Measurements from ENCODE around the gene IGF2BP3. TPM values are rescaled to one million over a fixed set of nuclear protein-coding genes. Genes with fewer than 3 reads are reported as not detected.
A peak's percentile ranks its signal among the peaks of the same experiment; 100 is the strongest.

The IGF2BP3 gene
- polyA plus RNA-seq, 4 donors = 0.75 to 66.3 TPM; not detected in 2

DNA sequence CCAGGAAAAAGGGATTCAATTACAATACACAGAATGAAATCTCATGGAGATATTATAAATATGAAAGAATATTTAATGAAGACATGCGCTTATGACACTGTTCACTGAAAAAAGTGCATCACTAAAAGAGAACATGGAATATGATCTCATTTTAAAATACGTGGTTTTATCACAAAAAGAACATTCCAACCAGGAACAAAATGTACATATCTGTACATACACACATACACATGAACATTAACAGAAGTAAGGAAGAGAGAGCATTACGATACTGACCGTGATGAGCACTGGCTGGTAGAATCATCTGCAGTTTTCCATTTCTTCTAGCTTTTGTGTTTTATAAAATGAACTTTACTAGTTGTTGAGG is 39.4 kb downstream of the IGF2BP3 start:
- no peak for FAIRE-seq
- H3K27ac ChIP-seq (ENCODE audit: low read depth in 1 of 3, low read length in 2 of 3) = peak overlapping the region in 1 of 3 donors; percentile 13
- 78 to 86% (median 86%) methylated on average over 4 of the region's 4 CpGs for WGBS, 3 donors

DNA sequence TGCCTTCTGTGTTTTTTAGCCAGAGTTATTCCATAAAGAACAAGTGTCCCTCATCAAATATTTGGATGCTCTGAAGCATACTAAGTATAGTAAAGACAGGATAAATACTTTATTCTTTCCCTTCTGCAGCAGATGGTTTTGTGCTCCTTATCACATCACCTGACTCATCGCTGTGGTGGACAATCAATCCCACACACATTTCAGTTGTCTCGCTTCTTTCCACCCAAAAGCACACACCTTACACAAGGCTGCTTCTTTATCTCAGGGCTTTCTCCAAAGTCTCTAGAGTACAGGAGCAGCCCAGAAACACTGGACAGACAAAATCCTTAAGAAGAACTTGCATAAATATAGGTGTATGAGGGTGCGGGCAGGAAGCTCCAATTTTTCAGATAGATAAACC is 43.4 kb downstream of the IGF2BP3 start:
- peaks cover 0 to 5% (median 0%) of the 10 kb centered on the region in 3 donors for H3K36me3 ChIP-seq (ENCODE audit: control insufficient read depth in 3 of 3, insufficient read depth in 2 of 3, low read depth in 1 of 3, low read length in 3 of 3)
- H3K9me3 ChIP-seq (ENCODE audit: control insufficient read depth in 2 of 2, insufficient read depth in 1 of 2, low read depth in 1 of 2, low read length in 1 of 2) = no peaks in the 10 kb centered on the region
- H3K27me3 ChIP-seq (ENCODE audit: control insufficient read depth in 3 of 3, insufficient read depth in 3 of 3, low read length in 3 of 3) = no peaks in the 10 kb centered on the region
- WGBS, 3 donors = 83 to 87% (median 85%) methylated on average over 3 of the region's 3 CpGs
- FAIRE-seq (no peak), DNase-seq (no peak)
- H3K4me3 ChIP-seq (ENCODE audit: low read depth in 1 of 3, low read length in 3 of 3) = no peak overlapping the region
- H3K4me1 ChIP-seq (ENCODE audit: control insufficient read depth in 3 of 3, insufficient read depth in 2 of 3, low read depth in 1 of 3, low read length in 2 of 3) = peaks cover 0 to 14% (median 0%) of the 10 kb centered on the region in 3 donors
- H3K27ac ChIP-seq (ENCODE audit: low read depth in 1 of 3, low read length in 2 of 3) = no peak overlapping the region

More for the DNA sequence above, 39.4 kb downstream of the IGF2BP3 start:
- no peak overlapping the region for H3K4me3 ChIP-seq (ENCODE audit: low read depth in 1 of 3, low read length in 3 of 3)
- H3K36me3 ChIP-seq (ENCODE audit: control insufficient read depth in 3 of 3, insufficient read depth in 2 of 3, low read depth in 1 of 3, low read length in 3 of 3) = no peaks in the 10 kb centered on the region
- H3K9me3 ChIP-seq (ENCODE audit: control insufficient read depth in 2 of 2, insufficient read depth in 1 of 2, low read depth in 1 of 2, low read length in 1 of 2) = no peaks in the 10 kb centered on the region
- H3K4me1 ChIP-seq (ENCODE audit: control insufficient read depth in 3 of 3, insufficient read depth in 2 of 3, low read depth in 1 of 3, low read length in 2 of 3) = peaks cover 0 to 10% (median 0%) of the 10 kb centered on the region in 3 donors
- no peak for DNase-seq
- no peaks in the 10 kb centered on the region for H3K27me3 ChIP-seq (ENCODE audit: control insufficient read depth in 3 of 3, insufficient read depth in 3 of 3, low read length in 3 of 3)

DNA sequence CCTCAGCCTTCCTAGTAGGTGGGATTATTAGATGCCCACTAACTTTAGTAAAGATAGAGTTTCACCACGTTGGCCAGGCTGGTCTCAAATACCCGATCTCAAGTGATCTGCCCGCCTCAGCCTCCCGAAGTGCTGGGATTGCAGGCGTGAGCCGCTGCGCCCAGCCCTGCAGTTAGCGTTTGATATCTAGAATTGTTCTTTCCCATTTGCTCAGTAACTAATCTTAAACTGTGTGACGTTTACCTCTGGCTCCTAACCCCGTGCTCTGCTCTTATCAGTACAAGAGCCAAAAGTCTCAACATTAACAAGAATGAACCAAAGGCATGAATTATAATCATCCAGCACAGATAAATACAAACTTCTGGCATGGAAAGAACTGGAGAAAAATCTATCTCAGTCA is 47.4 kb downstream of the IGF2BP3 start:
- FAIRE-seq = no peak
- no peak overlapping the region for H3K27ac ChIP-seq (ENCODE audit: low read depth in 1 of 3, low read length in 2 of 3)
- H3K36me3 ChIP-seq (ENCODE audit: control insufficient read depth in 3 of 3, insufficient read depth in 2 of 3, low read depth in 1 of 3, low read length in 3 of 3) = peaks cover 0 to 9% (median 0%) of the 10 kb centered on the region in 3 donors
- no peaks in the 10 kb centered on the region for H3K27me3 ChIP-seq (ENCODE audit: control insufficient read depth in 3 of 3, insufficient read depth in 3 of 3, low read length in 3 of 3)
- H3K4me3 ChIP-seq (ENCODE audit: low read depth in 1 of 3, low read length in 3 of 3) = no peak overlapping the region
- H3K4me1 ChIP-seq (ENCODE audit: control insufficient read depth in 3 of 3, insufficient read depth in 2 of 3, low read depth in 1 of 3, low read length in 2 of 3) = peaks cover 0 to 7% (median 0%) of the 10 kb centered on the region in 3 donors
- peak; percentile 8 to 46 for DNase-seq
- H3K9me3 ChIP-seq (ENCODE audit: control insufficient read depth in 2 of 2, insufficient read depth in 1 of 2, low read depth in 1 of 2, low read length in 1 of 2) = no peaks in the 10 kb centered on the region
- WGBS, 3 donors = 26 to 55% (median 30%) methylated on average over 10 of the region's 10 CpGs

DNA sequence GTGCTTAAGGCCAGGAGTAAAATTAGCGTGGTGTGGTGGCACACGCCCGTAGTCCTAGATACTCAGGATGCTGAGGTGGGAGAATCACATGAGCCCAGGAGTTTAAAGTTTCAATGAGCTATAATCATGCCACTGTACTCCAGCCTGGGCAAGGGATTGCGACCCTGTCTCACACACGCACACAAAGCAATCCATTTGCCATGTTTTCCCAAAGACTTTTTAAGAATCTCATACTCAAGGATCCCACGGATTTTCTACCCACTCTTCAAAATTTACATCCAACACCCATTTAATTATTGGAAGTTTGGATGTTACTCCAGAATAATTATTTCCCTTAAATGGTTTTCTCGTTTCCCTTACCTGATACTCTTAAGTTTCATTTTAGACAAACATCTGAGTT is 47.9 kb downstream of the IGF2BP3 start:
- Histone ChIP-seq H3K27me3 (ENCODE audit: control insufficient read depth in 3 of 3, insufficient read depth in 3 of 3, low read length in 3 of 3) (no peaks in the 10 kb centered on the region), H3K27ac (ENCODE audit: low read depth in 1 of 3, low read length in 2 of 3) (no peak overlapping the region), H3K36me3 (ENCODE audit: control insufficient read depth in 3 of 3, insufficient read depth in 2 of 3, low read depth in 1 of 3, low read length in 3 of 3) (peaks cover 0 to 9% (median 0%) of the 10 kb centered on the region in 3 donors), H3K9me3 (ENCODE audit: control insufficient read depth in 2 of 2, insufficient read depth in 1 of 2, low read depth in 1 of 2, low read length in 1 of 2) (no peaks in the 10 kb centered on the region), H3K4me3 (ENCODE audit: low read depth in 1 of 3, low read length in 3 of 3) (no peak overlapping the region), H3K4me1 (ENCODE audit: control insufficient read depth in 3 of 3, insufficient read depth in 2 of 3, low read depth in 1 of 3, low read length in 2 of 3) (peaks cover 0 to 7% (median 0%) of the 10 kb centered on the region in 3 donors)
- FAIRE-seq = no peak
- DNase-seq = no peak
- WGBS, 3 donors = 48 to 71% (median 56%) methylated on average over 7 of the region's 7 CpGs

DNA sequence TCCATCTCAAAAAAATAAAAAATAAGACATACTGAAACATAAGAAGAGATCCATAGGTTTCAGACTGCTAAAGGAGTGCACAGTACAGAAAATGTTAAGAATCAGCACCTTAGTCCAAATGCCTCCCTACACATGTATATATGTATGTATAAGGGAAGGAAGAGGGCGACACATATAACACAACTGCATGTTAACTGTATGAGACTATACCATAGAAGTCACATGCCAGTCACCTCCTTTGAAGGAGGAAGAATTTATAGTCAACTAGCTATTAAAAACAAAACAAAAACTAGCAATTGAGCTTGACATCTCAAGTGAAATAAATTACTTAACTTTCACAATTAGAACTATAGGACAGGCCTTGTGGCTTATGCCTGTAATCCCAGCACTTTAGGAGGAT is 50.4 kb downstream of the IGF2BP3 start:
- no peak for FAIRE-seq
- Histone ChIP-seq H3K4me3 (ENCODE audit: low read depth in 1 of 3, low read length in 3 of 3) (no peak overlapping the region), H3K9me3 (ENCODE audit: control insufficient read depth in 2 of 2, insufficient read depth in 1 of 2, low read depth in 1 of 2, low read length in 1 of 2) (no peaks in the 10 kb centered on the region), H3K4me1 (ENCODE audit: control insufficient read depth in 3 of 3, insufficient read depth in 2 of 3, low read depth in 1 of 3, low read length in 2 of 3) (peaks cover 0 to 7% (median 0%) of the 10 kb centered on the region in 3 donors), H3K27ac (ENCODE audit: low read depth in 1 of 3, low read length in 2 of 3) (no peak overlapping the region), H3K27me3 (ENCODE audit: control insufficient read depth in 3 of 3, insufficient read depth in 3 of 3, low read length in 3 of 3) (no peaks in the 10 kb centered on the region), H3K36me3 (ENCODE audit: control insufficient read depth in 3 of 3, insufficient read depth in 2 of 3, low read depth in 1 of 3, low read length in 3 of 3) (peaks cover 0 to 16% (median 0%) of the 10 kb centered on the region in 3 donors)
- 85 to 100% (median 100%) methylated on average over 1 of the region's 1 CpG for WGBS, 3 donors
- DNase-seq = no peak

DNA sequence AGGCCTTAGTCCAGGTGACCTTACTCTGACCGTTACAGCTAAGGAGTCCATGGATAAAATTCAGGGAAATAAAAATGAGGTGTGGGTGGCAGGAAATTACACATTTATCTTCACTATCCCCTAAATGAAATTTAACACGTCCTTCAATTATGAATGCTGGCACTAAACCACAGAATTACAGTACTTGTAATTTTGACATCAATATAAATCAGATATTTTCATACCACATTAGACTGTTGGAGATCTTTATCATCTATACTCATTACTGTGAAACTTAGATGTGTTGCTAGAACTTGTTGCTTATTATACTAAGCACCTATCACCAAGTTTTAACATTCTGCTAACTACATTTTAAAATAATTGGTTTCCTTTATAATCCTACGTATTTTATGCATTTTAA is 51.1 kb downstream of the IGF2BP3 start:
- Histone ChIP-seq H3K36me3 (ENCODE audit: control insufficient read depth in 3 of 3, insufficient read depth in 2 of 3, low read depth in 1 of 3, low read length in 3 of 3) (peaks cover 0 to 17% (median 0%) of the 10 kb centered on the region in 3 donors), H3K9me3 (ENCODE audit: control insufficient read depth in 2 of 2, insufficient read depth in 1 of 2, low read depth in 1 of 2, low read length in 1 of 2) (no peaks in the 10 kb centered on the region), H3K27ac (ENCODE audit: low read depth in 1 of 3, low read length in 2 of 3) (no peak overlapping the region), H3K27me3 (ENCODE audit: control insufficient read depth in 3 of 3, insufficient read depth in 3 of 3, low read length in 3 of 3) (no peaks in the 10 kb centered on the region), H3K4me3 (ENCODE audit: low read depth in 1 of 3, low read length in 3 of 3) (no peak overlapping the region), H3K4me1 (ENCODE audit: control insufficient read depth in 3 of 3, insufficient read depth in 2 of 3, low read depth in 1 of 3, low read length in 2 of 3) (peaks cover 0 to 7% (median 0%) of the 10 kb centered on the region in 3 donors)
- 63 to 74% (median 67%) methylated on average over 3 of the region's 3 CpGs for WGBS, 3 donors
- FAIRE-seq = no peak
- no peak for DNase-seq

DNA sequence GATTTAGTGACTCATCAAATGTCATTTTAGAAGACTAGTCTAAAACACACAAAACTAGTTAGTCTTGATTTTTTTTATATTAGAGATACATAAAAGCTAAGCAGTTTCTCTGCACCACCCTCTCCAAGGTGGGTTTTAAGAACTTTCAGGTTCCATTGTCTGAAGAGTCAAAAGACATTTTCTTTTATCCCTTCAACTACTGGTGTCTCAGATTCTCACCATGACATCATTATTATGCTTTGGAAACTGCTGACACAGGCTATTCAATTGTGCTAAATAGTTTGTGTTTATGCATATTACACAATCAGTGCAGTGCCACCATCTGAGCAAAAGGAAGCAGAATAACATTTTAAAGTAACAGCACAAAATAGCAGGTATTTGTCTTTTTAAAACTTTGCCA is 52.2 kb downstream of the IGF2BP3 start:
- FAIRE-seq = no peak
- H3K4me3 ChIP-seq (ENCODE audit: low read depth in 1 of 3, low read length in 3 of 3) = no peak overlapping the region
- no peaks in the 10 kb centered on the region for H3K9me3 ChIP-seq (ENCODE audit: control insufficient read depth in 2 of 2, insufficient read depth in 1 of 2, low read depth in 1 of 2, low read length in 1 of 2)
- peaks cover 0 to 6% (median 0%) of the 10 kb centered on the region in 3 donors for H3K4me1 ChIP-seq (ENCODE audit: control insufficient read depth in 3 of 3, insufficient read depth in 2 of 3, low read depth in 1 of 3, low read length in 2 of 3)
- peaks cover 0 to 20% (median 0%) of the 10 kb centered on the region in 3 donors for H3K36me3 ChIP-seq (ENCODE audit: control insufficient read depth in 3 of 3, insufficient read depth in 2 of 3, low read depth in 1 of 3, low read length in 3 of 3)
- H3K27me3 ChIP-seq (ENCODE audit: control insufficient read depth in 3 of 3, insufficient read depth in 3 of 3, low read length in 3 of 3) = no peaks in the 10 kb centered on the region
- peak in 1 of 2 donors; percentile 34 for DNase-seq
- no peak overlapping the region for H3K27ac ChIP-seq (ENCODE audit: low read depth in 1 of 3, low read length in 2 of 3)

DNA sequence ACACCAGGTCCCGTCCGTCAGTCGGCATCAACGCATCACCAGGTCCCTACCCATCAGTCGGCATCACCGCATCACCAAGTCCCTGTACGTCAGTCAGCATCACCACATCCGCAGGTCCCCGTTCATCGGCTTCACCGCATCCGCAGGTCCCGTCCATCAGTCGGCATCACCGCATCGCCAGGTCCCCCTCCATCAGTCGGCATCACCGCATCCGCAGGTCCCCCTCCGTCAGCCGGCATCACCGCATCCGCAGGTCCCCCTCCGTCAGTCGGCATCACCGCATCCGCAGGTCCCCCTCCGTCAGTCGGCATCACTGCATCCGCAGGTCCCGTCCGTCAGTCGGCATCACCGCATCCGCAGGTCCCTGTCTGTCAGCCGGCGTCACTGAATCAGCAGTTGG is 55.1 kb downstream of the IGF2BP3 start:
- H3K9me3 ChIP-seq (ENCODE audit: control insufficient read depth in 2 of 2, insufficient read depth in 1 of 2, low read depth in 1 of 2, low read length in 1 of 2) = no peaks in the 10 kb centered on the region
- H3K4me3 ChIP-seq (ENCODE audit: low read depth in 1 of 3, low read length in 3 of 3) = no peak overlapping the region
- no peak overlapping the region for H3K27ac ChIP-seq (ENCODE audit: low read depth in 1 of 3, low read length in 2 of 3)
- 98% methylated on average over 37 of the region's 37 CpGs for WGBS, 3 donors
- no peak for DNase-seq
- no peaks in the 10 kb centered on the region for H3K27me3 ChIP-seq (ENCODE audit: control insufficient read depth in 3 of 3, insufficient read depth in 3 of 3, low read length in 3 of 3)
- no peaks in the 10 kb centered on the region for H3K4me1 ChIP-seq (ENCODE audit: control insufficient read depth in 3 of 3, insufficient read depth in 2 of 3, low read depth in 1 of 3, low read length in 2 of 3)
- peaks cover 0 to 27% (median 0%) of the 10 kb centered on the region in 3 donors for H3K36me3 ChIP-seq (ENCODE audit: control insufficient read depth in 3 of 3, insufficient read depth in 2 of 3, low read depth in 1 of 3, low read length in 3 of 3)
- no peak for FAIRE-seq

All from small intestine (tissue), 7 donors.